SH-SY5Y (cell line): Measurements from ENCODE around the gene VPS13D.

Source experiments
- GATA2 ChIP-seq: IDR thresholded peaks from 2 replicates; pipeline ENCODE4 v1.6.1; 2011; ENCODE audit warnings: mild to moderate bottlenecking, low read depth, low read length
- GATA3 ChIP-seq: IDR thresholded peaks from 2 replicates; pipeline ENCODE4 v1.6.1; 2011; ENCODE audit warnings: low read depth, mild to moderate bottlenecking, low read length, moderate library complexity

GRCh38 chr1:12275370-12275769 is 45.5 kb downstream of the VPS13D start:
- TF ChIP-seq GATA2 (no peak), GATA3 (no peak)
